IPS-15b (cell line): Measurements from ENCODE around the gene TSTD1.
"Not testable (repeated sequence)": the region's sequence is repeated elsewhere in the genome, so short reads cannot be mapped to it uniquely, and the experiment has no call there.

ENCODE experiments used
- H3K27me3 ChIP-seq: one replicate; pipeline ENCODE4 v1.6.1; 2013; ENCODE audit warnings: low read length; ENCODE audit not compliant: control insufficient read depth, insufficient read depth
- H3K36me3 ChIP-seq: one replicate; pipeline ENCODE4 v1.6.1; 2013; ENCODE audit warnings: low read length; ENCODE audit not compliant: control insufficient read depth, insufficient read depth
- H3K4me1 ChIP-seq: one replicate; pipeline ENCODE4 v1.6.1; 2013; ENCODE audit warnings: mild to moderate bottlenecking, low read length; ENCODE audit not compliant: control insufficient read depth, insufficient read depth
- H3K4me3 ChIP-seq: one replicate; pipeline ENCODE4 v1.5.1; 2013; ENCODE audit warnings: low read depth, low read length
- H3K9ac ChIP-seq: one replicate; pipeline ENCODE4 v1.6.1; 2013; ENCODE audit warnings: low read depth, mild to moderate bottlenecking, low read length
- H3K9me3 ChIP-seq: one replicate; pipeline ENCODE4 v1.6.1; 2013; ENCODE audit warnings: mild to moderate bottlenecking, low read length; ENCODE audit not compliant: control insufficient read depth, insufficient read depth

Gene TSTD1

GRCh38 chr1:160996178-160996577, 42.6 kb downstream of the TSTD1 start:
- H3K36me3 ChIP-seq: peaks cover 36% of the 10 kb centered on the region
- H3K4me3 ChIP-seq: no peak overlapping the region
- H3K27me3 ChIP-seq: no peaks in the 10 kb centered on the region
- H3K9ac ChIP-seq: no peak overlapping the region
- H3K4me1 ChIP-seq: no peaks in the 10 kb centered on the region
- no peaks in the 10 kb centered on the region for H3K9me3 ChIP-seq

- Histone ChIP-seq H3K9me3 (no peaks in the 10 kb centered on the region), H3K4me3 (no peak overlapping the region), H3K4me1 (peaks cover 4% of the 10 kb centered on the region), H3K36me3 (peaks cover 11% of the 10 kb centered on the region), H3K27me3 (no peaks in the 10 kb centered on the region), H3K9ac (no peak overlapping the region)
These were observed 45.1 kb downstream of the TSTD1 start for GRCh38 chr1:160993544-160994193.

- H3K9ac ChIP-seq, H3K27me3 ChIP-seq, H3K4me3 ChIP-seq, H3K36me3 ChIP-seq, H3K9me3 ChIP-seq: not testable (repeated sequence)
- peaks cover 11% of the 10 kb centered on the region for H3K4me1 ChIP-seq
These were observed 46.7 kb downstream of the TSTD1 start for GRCh38 chr1:160992036-160992435.
